ENCODE measurements around the gene ARMC12. TPM values are rescaled to one million over a fixed set of nuclear protein-coding genes. Genes with fewer than 3 reads are reported as not detected.
A peak's percentile ranks its signal among the peaks of the same experiment; 100 is the strongest.
"Not testable (repeated sequence)": the region's sequence is repeated elsewhere in the genome, so short reads cannot be mapped to it uniquely, and the experiment has no call there.

The ARMC12 gene
- polyA plus RNA-seq, 1 experiment = 0.96 TPM

DNA sequence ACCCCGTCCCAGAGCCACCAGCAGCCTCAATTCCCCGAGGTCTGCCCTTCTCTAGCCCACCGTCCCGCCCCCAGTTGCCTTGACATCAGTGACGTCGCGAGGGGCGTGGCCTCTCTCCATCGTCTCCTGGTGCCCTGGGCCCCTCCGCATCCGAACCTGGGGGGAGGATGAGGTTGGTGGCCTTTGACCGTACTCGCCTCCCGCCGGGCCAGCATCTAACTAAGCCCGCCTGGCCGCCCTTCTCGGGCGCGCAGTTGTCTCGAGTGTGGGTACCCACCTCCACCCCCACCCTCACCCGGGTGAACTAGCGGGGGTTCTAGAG is 5.5 kb upstream of the ARMC12 start:
- CTCF ChIA-PET = interaction anchor here (0.6 to 2.4 kb wide), 4 partner anchors 44 to 201 kb away, joined by 3 to 10 read pairs (median 4); no protein-coding TSS in a partner anchor
- POLR2A ChIA-PET = no interaction called here
- Histone ChIP-seq H3K4me3 (ENCODE audit: low read depth, low read length) (peak overlapping the region; percentile 77), H3K27me3 (ENCODE audit: control insufficient read depth, insufficient read depth, low read length) (no peaks in the 10 kb centered on the region), H3K36me3 (ENCODE audit: control insufficient read depth, insufficient read depth, low read length) (no peaks in the 10 kb centered on the region)
- TF ChIP-seq, protein P1, sequence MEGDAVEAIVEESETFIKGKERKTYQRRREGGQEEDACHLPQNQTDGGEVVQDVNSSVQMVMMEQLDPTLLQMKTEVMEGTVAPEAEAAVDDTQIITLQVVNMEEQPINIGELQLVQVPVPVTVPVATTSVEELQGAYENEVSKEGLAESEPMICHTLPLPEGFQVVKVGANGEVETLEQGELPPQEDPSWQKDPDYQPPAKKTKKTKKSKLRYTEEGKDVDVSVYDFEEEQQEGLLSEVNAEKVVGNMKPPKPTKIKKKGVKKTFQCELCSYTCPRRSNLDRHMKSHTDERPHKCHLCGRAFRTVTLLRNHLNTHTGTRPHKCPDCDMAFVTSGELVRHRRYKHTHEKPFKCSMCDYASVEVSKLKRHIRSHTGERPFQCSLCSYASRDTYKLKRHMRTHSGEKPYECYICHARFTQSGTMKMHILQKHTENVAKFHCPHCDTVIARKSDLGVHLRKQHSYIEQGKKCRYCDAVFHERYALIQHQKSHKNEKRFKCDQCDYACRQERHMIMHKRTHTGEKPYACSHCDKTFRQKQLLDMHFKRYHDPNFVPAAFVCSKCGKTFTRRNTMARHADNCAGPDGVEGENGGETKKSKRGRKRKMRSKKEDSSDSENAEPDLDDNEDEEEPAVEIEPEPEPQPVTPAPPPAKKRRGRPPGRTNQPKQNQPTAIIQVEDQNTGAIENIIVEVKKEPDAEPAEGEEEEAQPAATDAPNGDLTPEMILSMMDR (IDR thresholded peaks at IDR 0.05; ENCODE audit: insufficient read depth, low read depth, low read length) = no peak
- no peak for DNase-seq (ENCODE audit: low read depth)

DNA sequence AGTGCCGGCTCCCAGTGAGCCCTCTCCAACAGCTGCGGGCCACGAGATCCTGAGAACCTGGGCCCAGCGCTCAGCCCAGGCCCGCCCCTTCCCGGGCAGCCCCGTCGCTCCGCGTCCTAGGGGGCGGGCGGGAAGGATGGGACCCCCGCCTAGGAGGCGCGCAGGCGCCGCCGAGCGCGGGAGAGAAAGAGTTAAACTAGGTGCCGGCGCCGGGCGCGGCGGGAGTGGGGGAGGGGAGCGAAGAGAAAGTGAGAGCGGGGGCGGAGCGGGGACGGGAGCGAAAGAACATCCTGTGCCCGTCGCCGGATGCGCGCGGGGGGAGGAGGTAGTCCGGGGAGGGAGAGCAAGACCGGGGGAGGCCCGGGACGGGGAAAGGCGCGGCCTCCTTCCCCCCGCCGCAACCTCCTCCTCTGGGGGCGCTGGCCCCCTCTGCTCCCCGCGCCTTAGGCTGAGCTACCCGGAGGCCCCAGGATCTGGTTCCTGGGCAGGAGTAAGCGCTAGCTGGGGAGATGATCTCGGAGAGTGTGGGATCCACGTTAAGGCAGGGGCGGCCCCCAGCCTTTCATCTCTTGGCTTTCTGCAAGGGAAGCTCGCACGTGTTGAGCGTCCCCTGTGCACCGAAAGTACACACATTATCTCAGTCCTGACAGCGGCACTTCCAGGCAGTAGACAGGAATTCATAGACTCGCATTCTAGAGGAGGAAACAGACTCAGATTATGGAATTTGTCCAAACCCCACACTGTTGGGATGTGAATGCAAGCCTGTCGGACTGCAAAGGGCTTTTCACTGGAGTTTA is 4.9 kb upstream of the ARMC12 start:
- TF ChIP-seq, protein P1 (IDR thresholded peaks at IDR 0.05; ENCODE audit: insufficient read depth, low read depth, low read length) = no peak
- Histone ChIP-seq H3K36me3 (ENCODE audit: control insufficient read depth, insufficient read depth, low read length) (no peaks in the 10 kb centered on the region), H3K27me3 (ENCODE audit: control insufficient read depth, insufficient read depth, low read length) (no peaks in the 10 kb centered on the region), H3K4me3 (ENCODE audit: low read depth, low read length) (peak overlapping the region; percentile 77)
- ChIA-PET POLR2A (no interaction called here), CTCF (interaction anchor here (0.6 to 8.4 kb wide), 9 partner anchors 9 to 212 kb away, joined by 3 to 113 read pairs (median 4); no protein-coding TSS in a partner anchor)
- no peak for DNase-seq (ENCODE audit: low read depth)

DNA sequence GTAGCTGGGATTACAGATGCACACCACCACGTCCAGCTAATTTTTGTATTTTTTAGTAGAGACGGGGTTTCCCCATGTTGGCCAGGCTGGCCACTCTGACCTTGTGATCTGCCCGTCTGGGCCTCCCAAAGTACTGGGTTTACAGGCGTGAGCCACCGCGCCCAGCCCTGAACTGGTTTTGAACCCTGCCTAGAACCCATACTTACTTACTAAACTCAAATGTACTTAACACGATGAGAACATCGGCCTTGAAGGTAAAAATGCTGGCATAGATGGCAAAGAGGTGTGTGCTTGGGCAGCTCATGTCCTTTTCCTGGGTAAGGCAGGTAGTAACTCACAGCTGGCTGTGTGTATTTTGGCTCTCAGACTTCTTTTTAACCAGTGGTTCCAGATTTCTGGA is 3.2 kb upstream of the ARMC12 start:
- CTCF ChIA-PET = interaction anchor here (0.6 to 8.4 kb wide), 8 partner anchors 20 to 213 kb away, joined by 3 to 113 read pairs (median 6); no protein-coding TSS in a partner anchor
- TF ChIP-seq, protein P1 (IDR thresholded peaks at IDR 0.05; ENCODE audit: insufficient read depth, low read depth, low read length) = no peak
- no peak for DNase-seq (ENCODE audit: low read depth)
- Histone ChIP-seq H3K36me3 (ENCODE audit: control insufficient read depth, insufficient read depth, low read length) (no peaks in the 10 kb centered on the region), H3K4me3 (ENCODE audit: low read depth, low read length) (no peak overlapping the region), H3K27me3 (ENCODE audit: control insufficient read depth, insufficient read depth, low read length) (no peaks in the 10 kb centered on the region)
- POLR2A ChIA-PET = no interaction called here

GRCh38 chr6:35734319-35734718 is 2.5 kb upstream of the ARMC12 start:
- H3K27me3 ChIP-seq (ENCODE audit: control insufficient read depth, insufficient read depth, low read length); H3K36me3 ChIP-seq (ENCODE audit: control insufficient read depth, insufficient read depth, low read length); POLR2A ChIA-PET; DNase-seq (ENCODE audit: low read depth); H3K4me3 ChIP-seq (ENCODE audit: low read depth, low read length): not testable (repeated sequence)
- CTCF ChIA-PET = interaction anchor here (0.6 to 8.4 kb wide), 8 partner anchors 19 to 214 kb away, joined by 3 to 113 read pairs (median 5); no protein-coding TSS in a partner anchor

DNA sequence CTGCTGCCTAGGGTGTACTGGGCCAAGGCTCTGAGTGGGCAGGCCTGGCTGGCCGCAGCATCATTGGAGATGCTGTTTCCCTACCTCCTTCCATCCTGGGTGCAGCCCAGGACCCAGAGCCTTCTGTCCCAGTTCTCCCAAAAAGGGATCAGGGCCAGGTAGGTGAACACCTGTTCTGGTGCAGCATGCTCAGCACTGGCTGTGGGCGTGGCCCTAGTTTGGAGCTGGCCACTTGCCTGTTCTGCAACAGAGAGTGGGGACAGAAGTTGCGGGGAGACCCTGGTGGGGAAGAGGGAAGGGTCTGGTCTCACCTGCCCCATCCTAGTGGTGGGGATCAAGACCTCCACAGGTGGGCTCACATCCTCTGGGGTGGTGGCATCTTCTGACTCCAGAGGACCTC is 1.4 kb upstream of the ARMC12 start:
- H3K27me3 ChIP-seq (ENCODE audit: control insufficient read depth, insufficient read depth, low read length) = no peaks in the 10 kb centered on the region
- no peak overlapping the region for H3K4me3 ChIP-seq (ENCODE audit: low read depth, low read length)
- ChIA-PET CTCF (interaction anchor here (0.9 to 8.4 kb wide), 19 partner anchors 10 to 215 kb away, joined by 3 to 162 read pairs (median 19); no protein-coding TSS in a partner anchor), POLR2A (no interaction called here)
- DNase-seq (ENCODE audit: low read depth) = no peak
- H3K36me3 ChIP-seq (ENCODE audit: control insufficient read depth, insufficient read depth, low read length) = no peaks in the 10 kb centered on the region
- TF ChIP-seq, protein P1 (IDR thresholded peaks at IDR 0.05; ENCODE audit: insufficient read depth, low read depth, low read length) = no peak

All from BJ (cell line).